Type B pancreatic cell (in vitro differentiated cells): ENCODE results near the gene EXOC4. TPM values are rescaled to one million over a fixed set of nuclear protein-coding genes. Genes with fewer than 3 reads are reported as not detected.

Experiments used
- DNase-seq: peaks from one replicate; pipeline ENCODE4 v3.0.0; 2021; ENCODE audit warnings: mixed read lengths; ENCODE audit not compliant: unreplicated experiment; ENCODE audit errors: extremely low spot score
- H3K27ac Mint-ChIP-seq: 2 replicates; pipeline ENCODE4 v1.8.0; 2021; ENCODE audit warnings: mild to moderate bottlenecking, mixed read lengths
- H3K27me3 Mint-ChIP-seq: 2 replicates; pipeline ENCODE4 v1.8.0; 2021; ENCODE audit warnings: mixed read lengths
- H3K36me3 Mint-ChIP-seq: 2 replicates; pipeline ENCODE4 v1.8.0; 2021; ENCODE audit warnings: mixed read lengths
- H3K4me1 Mint-ChIP-seq: one replicate; pipeline ENCODE4 v1.8.0; 2021; ENCODE audit warnings: mixed read lengths; ENCODE audit not compliant: unreplicated experiment
- H3K4me3 Mint-ChIP-seq: 2 replicates; pipeline ENCODE4 v1.8.0; 2021; ENCODE audit warnings: mild to moderate bottlenecking, mixed read lengths
- H3K9me3 Mint-ChIP-seq: 2 replicates; pipeline ENCODE4 v1.8.0; 2021; ENCODE audit warnings: mixed read lengths
- total RNA-seq: library from RNA; stranded (reverse); gene quantifications from 2 replicates; pipeline ENCODE4 v1.2.1, GENCODE V29; 2021; ENCODE audit warnings: low replicate concordance
- TF ChIP-seq, protein P1 (sequence below): fragments of 200-600 bp; sonication (generic); conservative IDR thresholded peaks from 2 replicates; pipeline ENCODE4 v1.5.0; 2021; ENCODE audit warnings: antibody characterized with exemption, mild to moderate bottlenecking

Gene EXOC4
- total RNA-seq, 1 donor from 2014 or later, result 95.5 TPM

DNA sequence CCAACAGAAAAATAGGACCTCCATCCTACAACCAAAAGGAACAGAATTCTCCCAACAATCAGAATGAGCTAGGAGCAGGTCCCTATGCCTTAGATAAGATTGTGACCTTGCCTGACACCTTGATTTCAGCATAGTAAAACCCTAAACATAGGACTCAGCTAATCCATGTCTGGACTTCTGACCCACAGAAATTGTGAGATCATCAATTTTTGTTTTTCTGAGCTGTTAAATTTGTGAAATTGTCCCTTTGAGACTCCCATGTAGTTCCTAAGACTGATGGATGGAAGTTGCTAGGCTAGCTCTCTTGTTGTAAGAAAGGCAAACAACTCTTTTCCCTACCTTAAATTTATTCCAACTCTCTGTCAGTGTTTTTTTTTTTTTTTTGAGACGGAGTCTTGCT is 244.2 kb downstream of the EXOC4 start:
- Mint-ChIP-seq H3K36me3 (peaks cover 4% of the 10 kb centered on the region), H3K9me3 (no peaks in the 10 kb centered on the region), H3K4me3 (no peak overlapping the region), H3K27me3 (no peaks in the 10 kb centered on the region), H3K4me1 (peaks cover 6% of the 10 kb centered on the region), H3K27ac (no peak overlapping the region)
- TF ChIP-seq, protein P1, sequence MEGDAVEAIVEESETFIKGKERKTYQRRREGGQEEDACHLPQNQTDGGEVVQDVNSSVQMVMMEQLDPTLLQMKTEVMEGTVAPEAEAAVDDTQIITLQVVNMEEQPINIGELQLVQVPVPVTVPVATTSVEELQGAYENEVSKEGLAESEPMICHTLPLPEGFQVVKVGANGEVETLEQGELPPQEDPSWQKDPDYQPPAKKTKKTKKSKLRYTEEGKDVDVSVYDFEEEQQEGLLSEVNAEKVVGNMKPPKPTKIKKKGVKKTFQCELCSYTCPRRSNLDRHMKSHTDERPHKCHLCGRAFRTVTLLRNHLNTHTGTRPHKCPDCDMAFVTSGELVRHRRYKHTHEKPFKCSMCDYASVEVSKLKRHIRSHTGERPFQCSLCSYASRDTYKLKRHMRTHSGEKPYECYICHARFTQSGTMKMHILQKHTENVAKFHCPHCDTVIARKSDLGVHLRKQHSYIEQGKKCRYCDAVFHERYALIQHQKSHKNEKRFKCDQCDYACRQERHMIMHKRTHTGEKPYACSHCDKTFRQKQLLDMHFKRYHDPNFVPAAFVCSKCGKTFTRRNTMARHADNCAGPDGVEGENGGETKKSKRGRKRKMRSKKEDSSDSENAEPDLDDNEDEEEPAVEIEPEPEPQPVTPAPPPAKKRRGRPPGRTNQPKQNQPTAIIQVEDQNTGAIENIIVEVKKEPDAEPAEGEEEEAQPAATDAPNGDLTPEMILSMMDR, result no peak
- no peak for DNase-seq

DNA sequence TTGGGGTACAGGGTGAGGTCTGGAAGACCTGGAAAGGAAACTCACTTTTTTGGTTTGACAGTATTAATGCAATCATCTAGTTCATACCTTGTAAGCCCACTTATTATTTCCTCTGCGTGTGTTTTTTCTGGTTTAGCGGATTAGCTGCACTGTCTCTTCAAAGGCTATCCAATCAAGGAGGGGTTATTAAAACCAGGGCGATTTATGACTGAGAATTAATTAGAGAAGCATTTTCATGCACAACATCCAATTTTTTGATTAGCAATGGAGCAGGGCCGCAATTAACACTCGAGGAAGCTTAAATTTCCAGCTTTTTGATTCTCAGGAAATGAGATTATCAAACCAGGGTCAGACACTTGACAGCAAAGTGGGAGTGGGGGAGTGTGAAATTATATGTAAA is 248.9 kb downstream of the EXOC4 start:
- Mint-ChIP-seq H3K9me3 (no peaks in the 10 kb centered on the region), H3K4me3 (no peak overlapping the region), H3K4me1 (peaks cover 6% of the 10 kb centered on the region), H3K27ac (no peak overlapping the region), H3K27me3 (no peaks in the 10 kb centered on the region), H3K36me3 (no peaks in the 10 kb centered on the region)
- no peak for DNase-seq
- TF ChIP-seq, protein P1, result no peak

DNA sequence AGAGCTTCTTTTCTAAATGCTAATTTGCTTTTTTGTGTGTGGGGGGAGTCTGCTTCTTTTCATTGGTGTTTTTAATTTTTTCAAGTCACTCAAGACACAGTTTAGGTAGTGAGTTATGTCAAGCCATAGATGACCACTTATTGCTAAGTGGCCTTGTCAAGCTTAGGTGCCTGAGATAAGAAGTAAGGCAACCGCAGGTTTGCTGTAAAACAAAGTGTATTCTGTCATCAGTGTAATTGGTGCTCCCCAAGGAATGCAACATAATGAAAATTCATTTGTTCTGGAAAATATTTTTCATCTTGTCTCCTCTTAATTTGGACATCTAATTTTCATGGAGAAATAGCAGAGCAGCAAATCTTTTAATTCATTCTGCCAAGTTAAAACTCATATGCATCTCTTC is 249.6 kb downstream of the EXOC4 start:
- no peaks in the 10 kb centered on the region for H3K27me3 Mint-ChIP-seq
- no peak overlapping the region for H3K4me3 Mint-ChIP-seq
- no peak for DNase-seq
- H3K36me3 Mint-ChIP-seq, result no peaks in the 10 kb centered on the region
- no peaks in the 10 kb centered on the region for H3K9me3 Mint-ChIP-seq
- no peak overlapping the region for H3K27ac Mint-ChIP-seq
- TF ChIP-seq, protein P1, result no peak
- peaks cover 6% of the 10 kb centered on the region for H3K4me1 Mint-ChIP-seq

DNA sequence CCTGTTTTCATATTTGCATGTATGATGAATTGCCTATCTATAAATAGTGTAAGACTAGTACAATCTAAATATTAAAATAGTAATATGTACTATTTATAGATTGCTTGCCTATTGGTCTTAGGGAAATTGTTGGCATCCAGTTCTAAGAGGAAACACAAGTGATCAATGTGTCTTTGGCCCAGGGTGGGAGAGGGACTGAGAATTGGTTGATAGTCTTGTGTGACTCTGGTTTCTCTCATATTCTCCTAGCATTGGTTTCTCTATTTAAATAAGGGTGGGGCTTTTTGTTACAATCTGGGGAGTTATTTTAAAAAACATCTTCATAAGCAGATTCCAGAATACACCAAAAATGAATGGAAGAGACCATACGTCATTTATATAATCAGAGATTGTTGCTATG is 250.1 kb downstream of the EXOC4 start:
- no peaks in the 10 kb centered on the region for H3K27me3 Mint-ChIP-seq
- no peak overlapping the region for H3K27ac Mint-ChIP-seq
- no peaks in the 10 kb centered on the region for H3K9me3 Mint-ChIP-seq
- TF ChIP-seq, protein P1, result no peak
- H3K4me3 Mint-ChIP-seq, result no peak overlapping the region
- peaks cover 6% of the 10 kb centered on the region for H3K4me1 Mint-ChIP-seq
- H3K36me3 Mint-ChIP-seq, result no peaks in the 10 kb centered on the region
- no peak for DNase-seq

DNA sequence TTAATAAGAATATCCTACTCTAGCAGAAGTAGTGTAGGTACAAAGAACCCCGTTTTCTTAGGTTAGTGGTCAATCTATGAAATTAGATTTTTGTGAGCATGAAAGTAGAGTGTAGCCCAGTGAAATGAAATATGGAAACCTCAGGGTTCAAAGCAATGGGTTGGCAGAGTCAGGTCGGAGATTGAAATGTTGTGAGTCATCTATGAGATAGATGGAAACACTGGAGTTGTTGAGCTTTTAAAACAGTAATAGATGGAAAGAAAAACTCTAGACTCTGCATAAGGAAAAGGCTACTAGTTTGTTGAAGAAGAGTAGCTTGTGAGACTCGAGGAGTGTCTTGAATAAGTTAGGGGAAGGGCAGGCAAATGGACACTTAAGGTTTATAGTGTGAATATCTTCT is 251.9 kb downstream of the EXOC4 start:
- no peak overlapping the region for H3K4me3 Mint-ChIP-seq
- peaks cover 6% of the 10 kb centered on the region for H3K4me1 Mint-ChIP-seq
- H3K27ac Mint-ChIP-seq, result no peak overlapping the region
- no peaks in the 10 kb centered on the region for H3K9me3 Mint-ChIP-seq
- no peaks in the 10 kb centered on the region for H3K36me3 Mint-ChIP-seq
- TF ChIP-seq, protein P1, result no peak
- H3K27me3 Mint-ChIP-seq, result no peaks in the 10 kb centered on the region
- no peak for DNase-seq

DNA sequence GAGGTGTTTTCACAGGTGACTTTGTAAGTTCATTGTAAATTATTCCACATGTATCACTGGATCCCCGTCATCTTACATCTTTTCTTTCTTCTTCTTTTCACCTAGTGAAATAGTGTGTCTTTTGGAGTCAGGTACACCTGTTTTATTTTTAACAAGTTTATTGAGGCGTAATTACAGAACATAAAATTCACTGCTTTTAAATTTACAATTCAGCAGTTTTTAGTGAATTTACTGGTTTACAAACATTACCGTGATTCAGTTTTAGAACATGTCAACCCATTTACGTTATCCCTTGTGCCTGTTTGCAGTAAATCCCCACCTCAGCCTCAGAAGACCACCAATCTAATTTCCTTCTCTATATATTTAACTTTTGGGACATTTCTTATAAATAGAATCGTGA is 256.9 kb downstream of the EXOC4 start:
- H3K36me3 Mint-ChIP-seq, result peaks cover 9% of the 10 kb centered on the region
- no peak overlapping the region for H3K4me3 Mint-ChIP-seq
- no peak overlapping the region for H3K27ac Mint-ChIP-seq
- H3K9me3 Mint-ChIP-seq, result peaks cover 8% of the 10 kb centered on the region
- DNase-seq, result no peak
- TF ChIP-seq, protein P1, result no peak
- H3K27me3 Mint-ChIP-seq, result no peaks in the 10 kb centered on the region
- peaks cover 6% of the 10 kb centered on the region for H3K4me1 Mint-ChIP-seq
